Measurements from ENCODE around the gene LDLRAP1. TPM values are rescaled to one million over a fixed set of nuclear protein-coding genes. Genes with fewer than 3 reads are reported as not detected.

Gene LDLRAP1
- total and polyA plus RNA-seq, 9 of the 15 experiments (the other 6 are each of a cell fraction or from before 2014, with no cell fraction given) = 0.56 to 29.6 (median 16.2) TPM

GRCh38 chr1:25590096-25590824, 46.9 kb downstream of the LDLRAP1 start:
- in situ Hi-C loops (cut with MboI) (no loop called here), intact Hi-C loops (cut with micrococcal nuclease) (no loop called here)
- 41% methylated on average over 8 of the region's 8 CpGs for WGBS (ENCODE audit: insufficient coverage, low coverage, missing lambda C conversion rate)
- no peaks in the 10 kb centered on the region for H4K20me1 ChIP-seq (replicated peaks; ENCODE audit: control insufficient read depth, insufficient read depth, low read length)
- POLR2A ChIA-PET = interaction anchor here (0.6 kb wide), 4 partner anchors 34 to 503 kb away, joined by 3 read pairs; no protein-coding TSS in a partner anchor
- no peaks in the 10 kb centered on the region for H3K36me3 ChIP-seq (ENCODE audit: control insufficient read depth, insufficient read depth, low read length)
- H3K4me2 ChIP-seq (ENCODE audit: insufficient read depth, low read length) = no peak overlapping the region
- DNase-seq (ENCODE audit: extremely low read depth in 1 of 4, low spot score in 3 of 4) (no peak), ATAC-seq (peak; percentile 52), FAIRE-seq (no peak)
- TF ChIP-seq HNRNPK (IDR thresholded peaks at IDR 0.05; ENCODE audit: low read depth, low read length, poor library complexity, severe bottlenecking) (no peak), OTX1 (CRISPR knock-in tag; IDR thresholded peaks at IDR 0.05) (no peak), ZNF436 (CRISPR knock-in tag; IDR thresholded peaks at IDR 0.05) (no peak), MEIS2 (IDR thresholded peaks at IDR 0.05; ENCODE audit: partially characterized antibody) (peak; percentile 6)
- TF ChIP-seq, protein P1, sequence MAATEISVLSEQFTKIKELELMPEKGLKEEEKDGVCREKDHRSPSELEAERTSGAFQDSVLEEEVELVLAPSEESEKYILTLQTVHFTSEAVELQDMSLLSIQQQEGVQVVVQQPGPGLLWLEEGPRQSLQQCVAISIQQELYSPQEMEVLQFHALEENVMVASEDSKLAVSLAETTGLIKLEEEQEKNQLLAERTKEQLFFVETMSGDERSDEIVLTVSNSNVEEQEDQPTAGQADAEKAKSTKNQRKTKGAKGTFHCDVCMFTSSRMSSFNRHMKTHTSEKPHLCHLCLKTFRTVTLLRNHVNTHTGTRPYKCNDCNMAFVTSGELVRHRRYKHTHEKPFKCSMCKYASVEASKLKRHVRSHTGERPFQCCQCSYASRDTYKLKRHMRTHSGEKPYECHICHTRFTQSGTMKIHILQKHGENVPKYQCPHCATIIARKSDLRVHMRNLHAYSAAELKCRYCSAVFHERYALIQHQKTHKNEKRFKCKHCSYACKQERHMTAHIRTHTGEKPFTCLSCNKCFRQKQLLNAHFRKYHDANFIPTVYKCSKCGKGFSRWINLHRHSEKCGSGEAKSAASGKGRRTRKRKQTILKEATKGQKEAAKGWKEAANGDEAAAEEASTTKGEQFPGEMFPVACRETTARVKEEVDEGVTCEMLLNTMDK (IDR thresholded peaks at IDR 0.05; ENCODE audit: borderline replicate concordance, insufficient read depth, low read depth, low read length, poor library complexity, severe bottlenecking) = peak; percentile 43
- TF ChIP-seq, protein P2, sequence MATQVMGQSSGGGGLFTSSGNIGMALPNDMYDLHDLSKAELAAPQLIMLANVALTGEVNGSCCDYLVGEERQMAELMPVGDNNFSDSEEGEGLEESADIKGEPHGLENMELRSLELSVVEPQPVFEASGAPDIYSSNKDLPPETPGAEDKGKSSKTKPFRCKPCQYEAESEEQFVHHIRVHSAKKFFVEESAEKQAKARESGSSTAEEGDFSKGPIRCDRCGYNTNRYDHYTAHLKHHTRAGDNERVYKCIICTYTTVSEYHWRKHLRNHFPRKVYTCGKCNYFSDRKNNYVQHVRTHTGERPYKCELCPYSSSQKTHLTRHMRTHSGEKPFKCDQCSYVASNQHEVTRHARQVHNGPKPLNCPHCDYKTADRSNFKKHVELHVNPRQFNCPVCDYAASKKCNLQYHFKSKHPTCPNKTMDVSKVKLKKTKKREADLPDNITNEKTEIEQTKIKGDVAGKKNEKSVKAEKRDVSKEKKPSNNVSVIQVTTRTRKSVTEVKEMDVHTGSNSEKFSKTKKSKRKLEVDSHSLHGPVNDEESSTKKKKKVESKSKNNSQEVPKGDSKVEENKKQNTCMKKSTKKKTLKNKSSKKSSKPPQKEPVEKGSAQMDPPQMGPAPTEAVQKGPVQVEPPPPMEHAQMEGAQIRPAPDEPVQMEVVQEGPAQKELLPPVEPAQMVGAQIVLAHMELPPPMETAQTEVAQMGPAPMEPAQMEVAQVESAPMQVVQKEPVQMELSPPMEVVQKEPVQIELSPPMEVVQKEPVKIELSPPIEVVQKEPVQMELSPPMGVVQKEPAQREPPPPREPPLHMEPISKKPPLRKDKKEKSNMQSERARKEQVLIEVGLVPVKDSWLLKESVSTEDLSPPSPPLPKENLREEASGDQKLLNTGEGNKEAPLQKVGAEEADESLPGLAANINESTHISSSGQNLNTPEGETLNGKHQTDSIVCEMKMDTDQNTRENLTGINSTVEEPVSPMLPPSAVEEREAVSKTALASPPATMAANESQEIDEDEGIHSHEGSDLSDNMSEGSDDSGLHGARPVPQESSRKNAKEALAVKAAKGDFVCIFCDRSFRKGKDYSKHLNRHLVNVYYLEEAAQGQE (IDR thresholded peaks at IDR 0.05; ENCODE audit: borderline replicate concordance) = peak; percentile 17; the same call in 1 of the 2 replicates
- TF ChIP-seq, protein P2 (CRISPR knock-in tag; IDR thresholded peaks at IDR 0.05; ENCODE audit: low read depth) = no peak
- TF ChIP-seq, protein P3, sequence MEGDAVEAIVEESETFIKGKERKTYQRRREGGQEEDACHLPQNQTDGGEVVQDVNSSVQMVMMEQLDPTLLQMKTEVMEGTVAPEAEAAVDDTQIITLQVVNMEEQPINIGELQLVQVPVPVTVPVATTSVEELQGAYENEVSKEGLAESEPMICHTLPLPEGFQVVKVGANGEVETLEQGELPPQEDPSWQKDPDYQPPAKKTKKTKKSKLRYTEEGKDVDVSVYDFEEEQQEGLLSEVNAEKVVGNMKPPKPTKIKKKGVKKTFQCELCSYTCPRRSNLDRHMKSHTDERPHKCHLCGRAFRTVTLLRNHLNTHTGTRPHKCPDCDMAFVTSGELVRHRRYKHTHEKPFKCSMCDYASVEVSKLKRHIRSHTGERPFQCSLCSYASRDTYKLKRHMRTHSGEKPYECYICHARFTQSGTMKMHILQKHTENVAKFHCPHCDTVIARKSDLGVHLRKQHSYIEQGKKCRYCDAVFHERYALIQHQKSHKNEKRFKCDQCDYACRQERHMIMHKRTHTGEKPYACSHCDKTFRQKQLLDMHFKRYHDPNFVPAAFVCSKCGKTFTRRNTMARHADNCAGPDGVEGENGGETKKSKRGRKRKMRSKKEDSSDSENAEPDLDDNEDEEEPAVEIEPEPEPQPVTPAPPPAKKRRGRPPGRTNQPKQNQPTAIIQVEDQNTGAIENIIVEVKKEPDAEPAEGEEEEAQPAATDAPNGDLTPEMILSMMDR (IDR thresholded peaks at IDR 0.05 in 2 of 3, conservative IDR thresholded peaks at IDR 0.05 in 1 of 3; ENCODE audit: insufficient read depth in 2 of 3, low read depth in 1 of 3, low read length in 3 of 3) = peak in 1 of 3 experiments; percentile 32; a peak in 1 of 6 replicates
- H2AFZ ChIP-seq (ENCODE audit: low read depth, low read length) = no peak overlapping the region
- no peak overlapping the region for H3K9ac ChIP-seq (ENCODE audit: insufficient read depth in 1 of 2, low read depth in 2 of 2, low read length in 2 of 2)
- CTCF ChIA-PET (ENCODE audit: low intra/inter-chr PET ratio) = no interaction called here
- H3K27me3 ChIP-seq (ENCODE audit: control insufficient read depth in 2 of 2, insufficient read depth in 2 of 2, low read length in 2 of 2) = peaks cover 17 to 58% of the 10 kb centered on the region in 2 experiments; a peak in 4 of 5 replicates
- H3K79me2 ChIP-seq (ENCODE audit: control insufficient read depth, insufficient read depth, low read length) = no peaks in the 10 kb centered on the region
- no peak overlapping the region for H3K27ac ChIP-seq (ENCODE audit: extremely low read depth, low read depth, low read length)
- H3K9me3 ChIP-seq (replicated peaks; ENCODE audit: control insufficient read depth, insufficient read depth, low read depth, low read length) = no peaks in the 10 kb centered on the region
- no TSS peak for BruUV-seq (replicated peaks)
- H3K4me3 ChIP-seq = no peak overlapping the region
- peaks cover 0 to 9% of the 10 kb centered on the region in 2 experiments; a peak in 2 of 5 replicates for H3K4me1 ChIP-seq (replicated peaks in 1 of 2; ENCODE audit: control insufficient read depth in 2 of 2, insufficient read depth in 2 of 2, low read length in 2 of 2)
- no peaks in the 10 kb centered on the region for H3K9me1 ChIP-seq (ENCODE audit: control insufficient read depth, insufficient read depth, low read length)

All from K562 (cell line).